Gastroesophageal sphincter (tissue), 4 donors: ENCODE results near the gene SCAPER. TPM values are rescaled to one million over a fixed set of nuclear protein-coding genes. Genes with fewer than 3 reads are reported as not detected.
A peak's percentile ranks its signal among the peaks of the same experiment; 100 is the strongest.

Experiments
- ATAC-seq: fragments of 150-250 bp; one replicate; pipeline ENCODE4 v1.9.1; 2016; ENCODE audit warnings: mild to moderate bottlenecking, moderate library complexity
- H3K27ac ChIP-seq, 4 donors: fragments of 200-600 bp; sonication (generic) in 3 of 4; 1 replicate in 3 of 4; 2 replicates in 1 of 4; pipeline ENCODE4 v1.5.1; 2016 to 2019
- H3K27me3 ChIP-seq: fragments of 200-600 bp; sonication (generic); one replicate; pipeline ENCODE4 v1.5.1; 2019
- H3K36me3 ChIP-seq, 2 donors: fragments of 200-600 bp; sonication (generic); one replicate each; pipeline ENCODE4 v1.5.1; 2019; ENCODE audit warnings: control low read depth in 1 of 2
- H3K4me1 ChIP-seq, 3 donors: fragments of 200-600 bp; sonication (generic); 1 replicate in 2 of 3; 2 replicates in 1 of 3; pipeline ENCODE4 v1.5.1; 2016 to 2019; ENCODE audit warnings: control low read depth in 2 of 3
- H3K4me3 ChIP-seq, 2 donors: fragments of 200-600 bp; sonication (generic); one replicate each; pipeline ENCODE4 v1.5.1; 2019; ENCODE audit warnings: mild to moderate bottlenecking in 1 of 2, moderate library complexity in 1 of 2
- H3K9me3 ChIP-seq, 3 donors: fragments of 200-600 bp; sonication (generic); one replicate each; pipeline ENCODE4 v1.5.1; 2017 to 2019; ENCODE audit warnings: control low read depth in 2 of 3
- CTCF ChIP-seq, 4 experiments: fragments of 200-600 bp in 2 of 4; fragments of 450-650 bp in 2 of 4; sonication (generic) in 1 of 4; IDR thresholded peaks; one replicate each; pipeline ENCODE4 v1.5.1; 2017 to 2019; ENCODE audit warnings: antibody characterized with exemption in 4 of 4, mild to moderate bottlenecking in 2 of 4, moderate library complexity in 2 of 4
- EP300 ChIP-seq: sonication (generic); formaldehyde crosslinking; IDR thresholded peaks from one replicate; pipeline ENCODE4 v1.6.1; 2017; ENCODE audit warnings: antibody characterized with exemption, mild to moderate bottlenecking
- POLR2A ChIP-seq, 2 donors: fragments of 450-650 bp; IDR thresholded peaks; one replicate each; pipeline ENCODE4 v1.6.1; 2017; ENCODE audit warnings: antibody characterized with exemption in 2 of 2, mild to moderate bottlenecking in 2 of 2, moderate library complexity in 1 of 2
- POLR2AphosphoS5 ChIP-seq: sonication (generic); formaldehyde crosslinking; IDR thresholded peaks from one replicate; pipeline ENCODE4 v1.6.1; 2017; ENCODE audit warnings: antibody characterized with exemption
- WGBS, 2 donors: methylation state at CpG; one replicate each; pipeline ENCODE4 v1.1.5; 2018; ENCODE audit warnings: low coverage in 1 of 2; 5-methylcytosine and 5-hydroxymethylcytosine counted together
- total RNA-seq, 4 donors: library from RNA; depleted of rRNA; stranded (reverse); fragments of >200 nt; gene quantifications; one replicate each; pipeline ENCODE4 v1.1.0, GENCODE V29; 2016

Gene SCAPER
- total RNA-seq, 4 donors from 2014 or later: 21.5 to 34.3 (median 28.7) TPM

GRCh38 chr15:76346669-76347481 is 558.3 kb downstream of the SCAPER start:
- H3K27ac ChIP-seq: peak overlapping the region in 3 of 4 donors; percentile 73 to 80 (median 76)
- H3K4me3 ChIP-seq: peak overlapping the region; percentile 31 to 62
- peak; percentile 54 for ATAC-seq
- 0% methylated on average over 3 of the region's 74 CpGs; no CpG with 5 or more reads in 1 of the 2 donors for WGBS, 2 donors
- peaks cover 0 to 36% (median 6%) of the 10 kb centered on the region in 3 donors for H3K4me1 ChIP-seq
- peaks cover 0 to 9% of the 10 kb centered on the region in 2 donors for H3K36me3 ChIP-seq
- H3K27me3 ChIP-seq: peaks cover 56% of the 10 kb centered on the region
- H3K9me3 ChIP-seq: no peaks in the 10 kb centered on the region
- no peak for TF ChIP-seq POLR2AphosphoS5
- TF ChIP-seq POLR2A (IDR thresholded peaks at IDR 0.05): no peak
- no peak for TF ChIP-seq CTCF (IDR thresholded peaks at IDR 0.05)
- no peak for TF ChIP-seq EP300

- 2 to 17% methylated on average over 1 to 19 of the region's 65 CpGs for WGBS, 2 donors
- H3K27me3 ChIP-seq: peaks cover 64% of the 10 kb centered on the region
- peak overlapping the region; percentile 31 to 62 for H3K4me3 ChIP-seq
- TF ChIP-seq EP300 (no peak), POLR2AphosphoS5 (no peak), POLR2A (IDR thresholded peaks at IDR 0.05) (no peak), CTCF (IDR thresholded peaks at IDR 0.05) (no peak)
- peak; percentile 46 for ATAC-seq
- H3K36me3 ChIP-seq: peaks cover 0 to 17% of the 10 kb centered on the region in 2 donors
- H3K27ac ChIP-seq: peak overlapping the region in 3 of 4 donors; percentile 73 to 80 (median 76)
- peaks cover 0 to 44% (median 6%) of the 10 kb centered on the region in 3 donors for H3K4me1 ChIP-seq
- H3K9me3 ChIP-seq: no peaks in the 10 kb centered on the region
Observed at GRCh38 chr15:76345880-76346668, 559.1 kb downstream of the SCAPER start.

GRCh38 chr15:76345583-76345879 is 559.6 kb downstream of the SCAPER start:
- peaks cover 69% of the 10 kb centered on the region for H3K27me3 ChIP-seq
- H3K9me3 ChIP-seq: no peaks in the 10 kb centered on the region
- TF ChIP-seq EP300 (no peak), POLR2A (IDR thresholded peaks at IDR 0.05) (no peak), CTCF (IDR thresholded peaks at IDR 0.05) (no peak), POLR2AphosphoS5 (no peak)
- H3K36me3 ChIP-seq: peaks cover 0 to 23% of the 10 kb centered on the region in 2 donors
- peak overlapping the region in 1 of 2 donors; percentile 62 for H3K4me3 ChIP-seq
- peak overlapping the region in 2 of 4 donors; percentile 73 to 80 for H3K27ac ChIP-seq
- 21 to 27% methylated on average over 3 to 6 of the region's 7 CpGs for WGBS, 2 donors
- no peak for ATAC-seq
- peaks cover 0 to 49% (median 6%) of the 10 kb centered on the region in 3 donors for H3K4me1 ChIP-seq

GRCh38 chr15:76344893-76345582 is 560.1 kb downstream of the SCAPER start:
- no peak for TF ChIP-seq EP300
- no peak for TF ChIP-seq CTCF (IDR thresholded peaks at IDR 0.05)
- no peak for TF ChIP-seq POLR2A (IDR thresholded peaks at IDR 0.05)
- TF ChIP-seq POLR2AphosphoS5: no peak
- no peak for ATAC-seq
- peaks cover 0 to 54% (median 6%) of the 10 kb centered on the region in 3 donors for H3K4me1 ChIP-seq
- H3K9me3 ChIP-seq: no peaks in the 10 kb centered on the region
- WGBS, 2 donors: 49 to 53% methylated on average over 3 of the region's 3 CpGs
- peaks cover 74% of the 10 kb centered on the region for H3K27me3 ChIP-seq
- no peak overlapping the region for H3K27ac ChIP-seq
- no peak overlapping the region for H3K4me3 ChIP-seq
- peaks cover 0 to 27% of the 10 kb centered on the region in 2 donors for H3K36me3 ChIP-seq
